Activated CD8-positive, alpha-beta memory T cell treated with anti-CD3 and anti-CD28 coated beads for 36 hours (primary cell): Measurements from ENCODE around the gene FBXO4. TPM values are rescaled to one million over a fixed set of nuclear protein-coding genes. Genes with fewer than 3 reads are reported as not detected.
"Not testable (repeated sequence)": the region's sequence is repeated elsewhere in the genome, so short reads cannot be mapped to it uniquely, and the experiment has no call there.

Source experiments
- CTCF ChIA-PET: fragments of 350-600 bp; sonication (Branson Sonifier 250); formaldehyde crosslinking; loops from one replicate; lab custom pipeline; 2021; ENCODE audit warnings: antibody characterized with exemption; lab: Charles Lee
- POLR2A ChIA-PET: fragments of 350-600 bp; sonication (Branson Sonifier 250); formaldehyde crosslinking; loops from one replicate; lab custom pipeline; 2021; ENCODE audit warnings: antibody characterized with exemption; lab: Charles Lee
- total RNA-seq, 2 experiments: library from RNA; stranded (reverse); gene quantifications; one replicate each; pipeline ENCODE4 v1.2.3, GENCODE V29; 2021

Gene FBXO4
- total RNA-seq, 2 experiments from 2014 or later: 13.4 to 17.5 TPM

- ChIA-PET POLR2A (no interaction called here), CTCF (no interaction called here)
Observed at GRCh38 chr5:41908374-41909079, 16.6 kb upstream of the FBXO4 start.

GRCh38 chr5:41918105-41918504, 7.0 kb upstream of the FBXO4 start:
- POLR2A ChIA-PET: no interaction called here
- CTCF ChIA-PET: no interaction called here

- POLR2A ChIA-PET: no interaction called here
- CTCF ChIA-PET: no interaction called here
Observed at GRCh38 chr5:41921166-41921565, 3.9 kb upstream of the FBXO4 start.

GRCh38 chr5:41921874-41922273, 3.2 kb upstream of the FBXO4 start:
- ChIA-PET CTCF (no interaction called here), POLR2A (no interaction called here)

GRCh38 chr5:41924526-41924871, 582 bp upstream of the FBXO4 start:
- CTCF ChIA-PET: interaction anchor here (0.6 to 1.4 kb wide), 7 partner anchors 13 to 133 kb away, joined by 3 to 6 read pairs (median 3); partner anchors contain the start of gene RIMOC1
- POLR2A ChIA-PET: interaction anchor here (1.1 to 1.6 kb wide), 4 partner anchors 20 to 67 kb away, joined by 3 to 8 read pairs (median 6); partner anchors contain the start of genes OXCT1 and RIMOC1

GRCh38 chr5:41925555-41925951, 472 bp downstream of the FBXO4 start:
- ChIA-PET CTCF (interaction anchor here (1.0 to 1.4 kb wide), 8 partner anchors 14 to 67 kb away, joined by 3 to 6 read pairs (median 3); partner anchors contain the start of gene RIMOC1), POLR2A (interaction anchor here (0.5 to 1.6 kb wide), 6 partner anchors 21 to 1254 kb away, joined by 3 to 8 read pairs (median 4); partner anchors contain the start of genes OXCT1 and RIMOC1)

- ChIA-PET POLR2A (no interaction called here), CTCF (no interaction called here)
Observed at GRCh38 chr5:41927604-41928003, 2.5 kb downstream of the FBXO4 start.

GRCh38 chr5:41929035-41929434, 4.0 kb downstream of the FBXO4 start:
- ChIA-PET CTCF (interaction anchor here (0.6 kb wide), 1 partner anchor 1125 kb away, joined by 3 read pairs; no protein-coding TSS in a partner anchor), POLR2A (no interaction called here)

- CTCF ChIA-PET: no interaction called here
- POLR2A ChIA-PET: no interaction called here
Observed at GRCh38 chr5:41932770-41933169, 7.7 kb downstream of the FBXO4 start.

- ChIA-PET POLR2A (no interaction called here), CTCF (interaction anchor here (1.3 kb wide), 1 partner anchor 79 kb away, joined by 3 read pairs; no protein-coding TSS in a partner anchor)
Observed at GRCh38 chr5:41935544-41935943, 10.5 kb downstream of the FBXO4 start.

GRCh38 chr5:41940641-41941040, 15.6 kb downstream of the FBXO4 start:
- POLR2A ChIA-PET: no interaction called here
- CTCF ChIA-PET: no interaction called here

- CTCF ChIA-PET, POLR2A ChIA-PET: not testable (repeated sequence)
Observed at GRCh38 chr5:41945332-41945955, 20.4 kb downstream of the FBXO4 start.

GRCh38 chr5:41951224-41951623, 26.1 kb downstream of the FBXO4 start:
- ChIA-PET POLR2A (no interaction called here), CTCF (no interaction called here)

- CTCF ChIA-PET: no interaction called here
- POLR2A ChIA-PET: no interaction called here
Observed at GRCh38 chr5:41954286-41954685, 29.2 kb downstream of the FBXO4 start.

GRCh38 chr5:41955432-41956024, 30.4 kb downstream of the FBXO4 start:
- ChIA-PET POLR2A (no interaction called here), CTCF (no interaction called here)

GRCh38 chr5:41956943-41957342, 31.9 kb downstream of the FBXO4 start:
- ChIA-PET POLR2A (no interaction called here), CTCF (no interaction called here)

GRCh38 chr5:41960481-41960880, 35.4 kb downstream of the FBXO4 start:
- ChIA-PET POLR2A (no interaction called here), CTCF (no interaction called here)

- ChIA-PET CTCF (interaction anchor here (0.6 kb wide), 1 partner anchor 142 kb away, joined by 3 read pairs; no protein-coding TSS in a partner anchor), POLR2A (no interaction called here)
Observed at GRCh38 chr5:41961736-41962135, 36.7 kb downstream of the FBXO4 start.

- POLR2A ChIA-PET: no interaction called here
- CTCF ChIA-PET: no interaction called here
Observed at GRCh38 chr5:41962491-41962890, 37.4 kb downstream of the FBXO4 start.

GRCh38 chr5:41966401-41967105, 41.5 kb downstream of the FBXO4 start:
- ChIA-PET CTCF (no interaction called here), POLR2A (no interaction called here)
